ENCODE data around the gene PTPN23.

GRCh38 chr3:47404431-47404876 is 23.6 kb downstream of the PTPN23 start:
- TF ChIP-seq CTCF (IDR thresholded peaks at IDR 0.05) (no peak), NFE2L1 (CRISPR knock-in tag; IDR thresholded peaks at IDR 0.05) (no peak), ZNF281 (CRISPR knock-in tag; IDR thresholded peaks at IDR 0.05) (no peak), ETV6 (CRISPR knock-in tag; IDR thresholded peaks at IDR 0.05) (no peak), NR2C2 (CRISPR knock-in tag; IDR thresholded peaks at IDR 0.05) (no peak), MAX (CRISPR knock-in tag; IDR thresholded peaks at IDR 0.05) (no peak), ATF6 (CRISPR knock-in tag; IDR thresholded peaks at IDR 0.05) (no peak), CREM (CRISPR knock-in tag; IDR thresholded peaks at IDR 0.05) (no peak), ESRRA (CRISPR knock-in tag; IDR thresholded peaks at IDR 0.05; ENCODE audit: borderline replicate concordance) (no peak), PRDM15 (CRISPR knock-in tag; IDR thresholded peaks at IDR 0.05) (no peak), ATF2 (CRISPR knock-in tag; IDR thresholded peaks at IDR 0.05; ENCODE audit: borderline replicate concordance, low read depth) (no peak), ZNF232 (CRISPR knock-in tag; IDR thresholded peaks at IDR 0.05) (no peak), TCF7 (CRISPR knock-in tag; IDR thresholded peaks at IDR 0.05; ENCODE audit: low read depth) (no peak)

All from WTC11 (cell line).